Measurements from ENCODE around the gene DACT2.

The DACT2 gene

DNA sequence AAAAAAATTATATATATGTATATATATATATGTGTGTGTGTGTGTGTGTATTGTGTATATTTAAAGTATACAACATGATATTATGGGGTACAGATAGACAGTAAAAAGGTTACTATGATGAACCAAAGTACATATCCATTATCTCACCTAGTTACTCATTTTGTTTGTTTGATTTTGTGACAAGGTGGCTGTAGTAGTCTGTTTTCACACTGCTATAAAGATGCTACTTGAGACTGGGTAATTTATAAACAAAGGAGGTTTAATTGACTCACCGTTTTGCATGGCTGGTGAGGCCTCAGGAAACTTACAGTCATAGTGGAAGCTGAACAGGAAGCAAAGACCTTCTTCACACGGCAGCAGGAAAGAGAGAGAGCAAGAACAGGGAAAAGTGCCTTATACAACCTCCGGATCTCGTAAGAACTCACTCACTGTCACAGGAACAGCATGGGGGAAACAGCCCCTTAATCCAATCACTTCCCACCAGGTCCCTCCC, 30.2 kb upstream of the DACT2 start:
- no peak for FAIRE-seq

GRCh38 chr6:168348186-168348585, 28.6 kb upstream of the DACT2 start:
- FAIRE-seq: no peak

DNA sequence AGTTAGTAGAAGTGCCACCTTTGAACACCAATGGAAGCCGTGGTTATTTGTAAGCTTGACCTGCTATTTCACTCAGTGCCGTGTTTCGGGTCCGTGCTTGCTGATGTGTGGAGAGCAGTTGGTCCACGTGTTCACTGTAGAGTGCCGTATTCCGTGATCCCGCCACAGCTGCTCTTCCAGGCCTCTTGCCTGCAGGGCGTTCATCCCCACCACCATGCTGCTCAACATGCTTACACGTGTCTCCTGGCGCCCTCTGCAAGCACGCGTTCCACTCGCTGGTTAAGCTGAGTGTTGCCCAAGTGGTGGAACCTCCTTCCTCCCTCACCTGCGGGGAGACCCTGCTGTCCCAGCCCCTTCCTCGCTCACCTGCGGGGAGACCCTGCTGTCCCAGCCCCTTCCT, 28.0 kb upstream of the DACT2 start:
- FAIRE-seq: no peak

GRCh38 chr6:168347053-168347452, 27.5 kb upstream of the DACT2 start:
- FAIRE-seq: no peak

DNA sequence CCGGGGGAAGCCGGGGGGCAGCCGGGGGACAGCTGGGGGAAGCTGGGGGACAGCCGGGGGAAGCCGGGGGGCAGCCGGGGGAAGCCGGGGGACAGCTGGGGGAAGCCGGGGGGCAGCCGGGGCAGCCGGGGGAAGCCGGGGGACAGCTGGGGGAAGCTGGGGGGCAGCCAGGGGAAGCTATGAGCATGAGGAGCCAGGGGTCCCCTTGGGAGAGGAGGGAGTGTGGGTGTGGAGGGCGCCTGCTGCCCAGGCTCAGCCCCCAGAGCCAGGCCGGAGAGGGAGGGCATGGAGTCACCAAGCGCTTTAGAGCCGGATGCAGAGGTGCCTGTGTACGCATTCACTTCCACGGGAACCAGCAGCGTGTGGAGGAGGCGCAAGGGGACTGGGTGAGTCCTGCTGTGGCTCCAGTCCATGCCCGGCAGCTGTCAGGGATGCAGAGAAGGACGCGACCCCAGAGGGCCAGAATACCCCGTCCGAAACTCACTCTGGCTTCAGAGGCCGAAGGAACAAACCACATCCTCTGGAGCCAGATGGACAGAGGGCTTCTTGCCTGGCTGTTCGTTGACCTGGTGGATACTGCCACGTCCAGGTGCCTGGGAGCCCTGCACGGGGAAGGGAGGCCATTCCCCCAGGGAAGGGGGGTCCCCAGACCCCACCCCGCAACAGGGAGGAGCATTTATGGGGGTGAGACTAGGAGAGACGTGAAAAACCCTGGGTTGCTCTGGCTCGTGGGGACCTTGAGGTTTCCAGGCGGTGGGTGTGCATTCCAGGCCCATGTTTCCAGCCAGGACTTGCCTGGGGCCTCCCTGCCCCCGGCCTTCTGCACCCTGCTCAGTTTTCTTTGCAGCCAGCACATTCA, 26.5 kb upstream of the DACT2 start:
- FAIRE-seq: no peak

GRCh38 chr6:168345266-168345665, 25.7 kb upstream of the DACT2 start:
- FAIRE-seq: no peak

DNA sequence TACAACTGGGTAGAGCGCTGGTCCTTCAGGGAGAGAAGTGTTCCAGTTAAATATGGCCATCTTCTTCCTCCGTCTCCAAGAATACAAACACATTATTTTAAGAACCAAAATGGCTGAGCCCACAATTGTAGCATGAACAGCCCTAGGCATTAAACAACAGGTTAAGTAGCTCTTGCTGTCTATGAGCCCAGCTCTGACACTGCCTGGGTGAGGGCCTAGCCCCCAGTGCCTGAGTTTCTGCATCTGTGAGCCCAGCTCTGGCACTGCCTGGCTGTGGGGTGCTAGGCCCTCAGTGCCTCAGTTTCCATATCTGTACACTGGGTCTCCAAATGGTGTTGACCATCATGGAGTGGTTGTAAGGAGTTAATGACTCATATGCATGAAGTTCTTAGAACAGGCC, 24.8 kb upstream of the DACT2 start:
- FAIRE-seq: no peak

DNA sequence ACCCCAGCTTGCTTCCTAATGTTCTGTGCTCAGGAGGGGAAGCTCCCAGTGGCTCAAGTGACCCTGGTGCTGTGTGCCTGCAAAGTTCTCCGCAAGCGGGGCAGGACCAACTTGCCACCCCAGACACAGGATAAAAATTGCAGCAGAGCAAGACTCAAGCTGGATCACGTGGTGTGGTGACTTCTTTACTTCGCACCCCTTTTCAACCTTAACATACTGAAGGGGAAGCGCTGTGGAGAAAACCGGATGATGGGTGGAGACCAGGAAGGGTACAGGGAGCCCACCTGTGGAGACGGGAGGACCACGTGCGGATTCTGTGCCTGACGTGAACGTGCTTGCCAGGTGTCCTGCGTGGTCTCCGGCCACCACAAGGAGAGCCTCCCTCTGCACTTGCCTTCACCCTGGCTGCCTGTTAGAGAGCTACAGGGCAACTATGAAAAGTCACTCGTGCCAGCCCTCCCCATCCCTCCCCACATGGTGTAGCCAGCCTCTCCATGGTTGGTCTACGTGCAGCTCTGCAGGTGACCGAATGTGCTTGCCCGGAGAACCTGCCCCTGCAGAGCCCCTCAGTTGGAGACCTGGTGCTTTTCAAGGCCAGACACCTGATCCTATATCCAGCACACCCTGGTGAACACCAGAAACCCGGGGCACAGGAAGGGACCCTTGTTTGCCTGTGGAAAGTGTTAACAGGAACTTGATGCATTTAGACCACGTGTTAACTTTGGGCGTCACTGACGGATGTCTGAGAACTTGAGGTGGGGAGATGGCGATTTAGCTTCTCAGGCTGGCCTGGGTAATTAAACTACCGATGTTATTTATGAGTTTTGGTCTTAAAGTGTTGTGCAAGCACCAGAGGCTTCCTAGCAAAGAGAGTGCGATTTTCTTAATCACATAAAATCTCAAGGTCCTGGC, 23.9 kb upstream of the DACT2 start:
- no peak for FAIRE-seq

GRCh38 chr6:168342636-168343035, 23.1 kb upstream of the DACT2 start:
- no peak for FAIRE-seq

DNA sequence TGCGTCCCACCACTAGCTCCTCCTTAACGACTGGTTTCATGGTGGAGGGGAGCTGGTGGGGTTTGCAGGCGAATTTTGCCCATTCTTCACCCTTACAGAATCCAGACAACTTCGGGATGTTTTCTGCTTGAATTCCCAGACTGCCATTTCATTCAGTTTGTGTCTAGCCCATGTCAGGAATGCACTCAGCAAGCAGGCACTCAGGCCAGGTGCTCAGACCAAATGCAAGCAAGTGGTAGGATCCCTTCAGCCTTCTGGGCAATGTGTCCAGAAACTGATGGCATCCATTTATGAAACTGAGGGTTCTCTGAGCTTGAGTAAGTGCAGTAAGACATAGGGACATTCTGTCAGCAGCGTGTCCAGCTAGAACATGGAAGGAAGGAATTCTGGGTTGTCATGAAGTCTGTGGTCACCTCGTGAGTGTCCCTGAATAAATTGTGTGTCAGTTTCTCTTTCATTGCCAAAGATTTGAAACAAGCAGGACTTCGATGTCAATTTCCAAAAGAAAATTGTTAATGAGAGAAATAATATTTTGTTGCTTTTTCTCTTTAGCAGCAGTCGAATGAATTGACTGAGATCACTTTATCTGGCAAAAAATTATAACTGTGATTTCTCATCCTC, 21.8 kb upstream of the DACT2 start:
- FAIRE-seq: no peak

DNA sequence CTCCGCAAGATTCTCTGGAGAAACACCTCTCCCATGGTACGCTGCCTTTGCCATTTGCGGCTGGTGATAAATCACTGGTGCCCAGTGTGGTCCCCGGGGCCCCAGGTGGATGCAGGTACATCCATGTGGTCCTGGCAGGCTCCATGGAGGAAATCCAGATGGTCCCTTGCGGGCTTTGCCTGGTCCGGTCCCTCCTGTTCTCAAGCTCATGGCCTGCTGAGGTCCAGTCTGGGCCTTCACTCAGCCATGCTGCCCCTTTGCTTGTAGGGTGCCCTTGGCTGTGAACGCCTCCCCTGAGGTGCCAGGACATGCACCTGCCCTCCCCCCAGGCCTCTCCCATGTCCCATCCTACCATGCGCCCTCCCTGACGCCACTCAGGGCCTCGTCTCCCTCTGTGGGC, 21.2 kb upstream of the DACT2 start:
- FAIRE-seq: no peak

DNA sequence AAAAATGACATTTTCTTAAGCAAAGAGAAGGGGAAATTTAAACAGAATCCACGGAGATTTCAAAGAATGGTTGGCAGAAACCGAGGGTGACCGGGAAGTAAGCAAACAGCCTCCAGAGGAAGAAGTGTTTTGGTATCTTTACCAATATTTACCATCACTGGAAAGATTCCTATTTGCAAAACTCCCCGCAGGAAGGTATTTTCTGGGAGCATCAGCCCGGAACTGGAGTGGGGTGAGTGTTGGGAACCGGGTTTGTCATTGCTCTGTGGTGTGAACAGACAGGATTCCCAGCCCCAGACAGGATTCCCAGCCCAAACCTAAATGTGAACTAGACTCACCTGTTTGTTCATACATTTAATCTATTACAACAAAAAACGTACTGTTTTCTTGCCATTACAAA, 19.2 kb upstream of the DACT2 start:
- no peak for FAIRE-seq

DNA sequence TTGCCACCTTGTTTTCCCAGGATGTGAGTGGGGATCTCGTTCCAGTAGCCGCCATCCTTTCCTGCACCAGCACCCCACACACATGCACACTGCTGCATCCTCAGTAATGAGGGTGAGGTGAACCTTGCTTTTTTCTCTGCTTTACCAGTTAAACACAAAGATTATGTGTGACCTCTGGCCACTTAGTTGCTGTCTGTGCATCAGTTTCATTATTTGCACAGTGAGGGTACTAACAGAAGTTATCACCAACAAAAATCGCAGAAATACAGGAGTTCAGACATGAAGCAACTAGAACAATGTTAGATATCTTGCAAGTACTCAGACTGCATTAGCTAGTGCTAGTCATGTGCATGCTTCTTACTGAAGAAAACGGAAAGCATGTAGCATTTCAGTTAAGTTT, 17.4 kb upstream of the DACT2 start:
- no peak for FAIRE-seq

- no peak for FAIRE-seq
Observed at GRCh38 chr6:168333989-168334388, 14.4 kb upstream of the DACT2 start.

DNA sequence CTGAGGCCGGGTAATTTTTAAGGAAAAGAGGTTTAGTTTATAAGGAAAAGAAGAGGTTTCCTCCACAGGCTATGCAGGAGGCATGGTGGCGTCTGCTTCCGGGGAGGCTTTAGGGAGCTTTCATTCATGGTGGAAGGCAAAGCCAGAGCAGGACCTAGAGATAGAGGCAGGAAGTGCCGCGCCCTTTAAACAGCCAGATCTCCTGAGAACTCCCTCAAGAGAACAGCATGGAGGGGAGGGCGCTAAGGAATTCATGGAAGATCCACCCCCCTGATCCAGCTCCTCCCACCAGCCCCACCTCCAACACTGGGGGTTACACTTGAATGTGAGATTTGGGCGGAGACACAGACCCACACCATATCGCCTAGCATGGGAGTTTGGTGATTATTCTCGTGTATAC, 13.9 kb upstream of the DACT2 start:
- FAIRE-seq: no peak

GRCh38 chr6:168333039-168333438, 13.5 kb upstream of the DACT2 start:
- FAIRE-seq: no peak

DNA sequence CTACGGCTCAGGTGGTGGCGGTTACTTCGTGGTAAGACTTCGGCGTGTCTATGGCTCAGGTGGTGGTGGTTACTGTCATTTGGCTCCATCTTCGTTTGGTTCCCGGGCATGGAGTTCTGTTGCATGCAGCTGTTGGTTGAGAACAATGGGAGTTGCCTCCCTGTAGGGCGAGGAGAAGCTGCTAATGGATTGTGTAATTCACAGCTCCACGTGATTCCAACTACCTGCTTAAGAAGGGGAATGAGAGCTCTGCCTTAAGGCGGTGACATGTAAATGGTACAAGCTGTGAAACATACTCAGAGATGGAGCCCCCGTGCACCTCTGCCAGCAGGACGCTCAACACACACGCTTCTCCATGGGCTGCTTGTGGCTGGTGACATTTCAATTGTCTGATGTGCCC, 12.4 kb upstream of the DACT2 start:
- FAIRE-seq: no peak

- no peak for FAIRE-seq
Observed at GRCh38 chr6:168331058-168331457, 11.5 kb upstream of the DACT2 start.

GRCh38 chr6:168330403-168330802, 10.8 kb upstream of the DACT2 start:
- FAIRE-seq: no peak

DNA sequence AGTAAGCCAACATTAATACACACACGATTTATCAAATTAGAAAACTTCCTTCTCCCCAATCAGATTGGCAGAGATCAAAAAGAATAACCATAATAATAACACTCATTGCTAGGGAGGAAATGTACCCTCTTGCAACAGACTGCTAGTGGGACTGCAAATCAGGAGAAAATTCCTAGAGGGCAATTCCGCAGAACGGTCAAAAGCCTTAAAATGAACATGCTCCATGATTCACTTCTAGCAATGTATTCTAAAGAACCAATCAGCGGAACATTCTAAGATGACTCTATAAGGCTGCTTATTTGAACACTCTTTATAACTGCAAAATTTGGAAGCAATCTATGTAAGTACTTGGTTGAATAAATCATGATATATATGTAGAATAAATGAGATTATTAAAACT, 8.5 kb upstream of the DACT2 start:
- no peak for FAIRE-seq

DNA sequence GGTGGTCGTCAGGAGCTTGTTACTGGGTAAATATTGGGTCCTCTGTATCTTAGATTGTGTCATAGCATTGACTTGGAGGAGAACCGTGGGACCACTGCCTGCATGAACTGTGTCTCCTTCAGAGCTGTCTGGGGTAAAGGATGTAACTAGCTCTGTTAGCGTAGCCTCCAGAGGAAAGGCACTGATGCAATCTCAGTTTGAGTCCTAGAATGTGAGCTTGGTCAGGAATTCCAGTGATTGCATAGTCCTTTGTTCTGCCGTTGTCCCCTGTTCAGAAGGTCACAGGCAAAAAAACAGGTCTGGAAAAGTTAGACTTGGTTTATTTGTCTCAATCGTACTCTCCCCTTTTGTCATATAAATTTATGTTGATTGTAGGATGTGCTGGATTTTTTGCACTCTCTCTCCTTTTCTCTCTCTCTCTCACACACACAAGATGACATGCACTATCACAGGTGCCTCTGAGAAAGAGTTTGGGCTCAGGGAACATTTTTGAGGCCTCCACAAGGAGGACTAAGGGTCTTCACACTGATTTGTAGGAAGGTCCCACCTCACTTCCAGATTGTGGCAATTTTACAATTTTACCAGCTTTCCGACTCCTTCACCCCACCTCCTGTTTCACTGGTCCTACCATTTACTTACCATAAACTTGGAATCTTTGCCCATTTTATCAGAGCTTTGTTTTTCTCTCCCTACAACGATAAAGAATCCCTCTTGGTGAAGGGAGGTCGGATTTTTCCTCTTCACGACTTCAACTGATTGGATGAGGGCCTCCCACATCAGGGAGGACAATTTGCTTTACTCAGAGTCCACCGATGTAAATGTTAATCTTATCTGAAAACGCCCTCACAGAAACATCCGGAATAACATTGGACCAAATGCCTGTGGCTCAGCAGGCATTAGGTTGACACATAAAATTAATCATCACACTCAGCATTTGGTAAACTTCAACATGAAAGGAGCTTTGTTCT, 7.0 kb upstream of the DACT2 start:
- FAIRE-seq: no peak

DNA sequence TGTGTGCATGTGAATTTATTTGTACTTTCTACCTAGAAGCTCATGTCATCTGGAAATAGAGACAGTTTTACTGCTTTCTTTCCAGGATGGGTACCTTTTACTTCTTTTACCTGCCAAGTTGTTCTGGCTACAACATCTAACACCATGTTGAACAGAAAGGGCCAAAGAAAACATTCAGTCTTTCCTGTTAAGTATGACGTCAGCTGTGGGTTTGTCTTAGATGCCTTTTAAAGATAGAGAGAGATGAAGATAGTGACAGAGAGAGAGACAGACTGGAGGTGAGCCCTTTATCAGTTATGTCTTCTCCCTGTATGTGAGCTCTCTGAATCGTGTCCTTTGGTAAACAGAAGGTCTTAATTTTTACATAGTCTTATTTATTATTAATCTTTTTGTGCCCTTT, 3.4 kb upstream of the DACT2 start:
- no peak for FAIRE-seq

Measured in colon (tissue), 2 donors.